Panc1 (cell line): ENCODE results near the gene CCDC154.

Experiments used
- POLR2AphosphoS5 ChIP-seq: IDR thresholded peaks from 2 replicates; pipeline ENCODE4 v1.6.1; 2012; ENCODE audit warnings: mild to moderate bottlenecking, low read depth, low read length, moderate library complexity
- SIN3A ChIP-seq: IDR thresholded peaks from 2 replicates; pipeline ENCODE4 v1.6.1; 2012; ENCODE audit warnings: low read depth, mild to moderate bottlenecking, low read length, moderate library complexity, borderline replicate concordance; ENCODE audit not compliant: insufficient read depth
- TCF7L2 ChIP-seq: IDR thresholded peaks from 2 replicates; pipeline ENCODE4 v1.6.1; 2011; ENCODE audit warnings: mild to moderate bottlenecking, low read depth, low read length, inconsistent platforms
- TF ChIP-seq, protein P1 (sequence below): fragments of 450-650 bp; IDR thresholded peaks from 2 replicates; pipeline ENCODE4 v1.5.1; 2017; ENCODE audit warnings: mild to moderate bottlenecking

GRCh38 chr16:1475552-1476114 lies 31.3 kb upstream of the CCDC154 start:
- no peak for TF ChIP-seq TCF7L2
- TF ChIP-seq, protein P1, sequence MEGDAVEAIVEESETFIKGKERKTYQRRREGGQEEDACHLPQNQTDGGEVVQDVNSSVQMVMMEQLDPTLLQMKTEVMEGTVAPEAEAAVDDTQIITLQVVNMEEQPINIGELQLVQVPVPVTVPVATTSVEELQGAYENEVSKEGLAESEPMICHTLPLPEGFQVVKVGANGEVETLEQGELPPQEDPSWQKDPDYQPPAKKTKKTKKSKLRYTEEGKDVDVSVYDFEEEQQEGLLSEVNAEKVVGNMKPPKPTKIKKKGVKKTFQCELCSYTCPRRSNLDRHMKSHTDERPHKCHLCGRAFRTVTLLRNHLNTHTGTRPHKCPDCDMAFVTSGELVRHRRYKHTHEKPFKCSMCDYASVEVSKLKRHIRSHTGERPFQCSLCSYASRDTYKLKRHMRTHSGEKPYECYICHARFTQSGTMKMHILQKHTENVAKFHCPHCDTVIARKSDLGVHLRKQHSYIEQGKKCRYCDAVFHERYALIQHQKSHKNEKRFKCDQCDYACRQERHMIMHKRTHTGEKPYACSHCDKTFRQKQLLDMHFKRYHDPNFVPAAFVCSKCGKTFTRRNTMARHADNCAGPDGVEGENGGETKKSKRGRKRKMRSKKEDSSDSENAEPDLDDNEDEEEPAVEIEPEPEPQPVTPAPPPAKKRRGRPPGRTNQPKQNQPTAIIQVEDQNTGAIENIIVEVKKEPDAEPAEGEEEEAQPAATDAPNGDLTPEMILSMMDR = no peak
- no peak for TF ChIP-seq SIN3A
- TF ChIP-seq POLR2AphosphoS5 = no peak
